Right lobe of liver (tissue), 6 donors: ENCODE measurements around the gene ZNF101. TPM values are rescaled to one million over a fixed set of nuclear protein-coding genes. Genes with fewer than 3 reads are reported as not detected.

Experiments used
- ATAC-seq, 4 donors: fragments of 200-7000 bp; cut with Tn5 transposase; one replicate each; pipeline ENCODE4 v1.9.1; 2020; ENCODE audit warnings: mild to moderate bottlenecking in 4 of 4, moderate library complexity in 4 of 4
- DNase-seq, 3 donors: peaks; one replicate each; pipeline ENCODE4 v3.0.0-alpha.2; 2020
- H3K27ac ChIP-seq, 3 donors: fragments of 200-600 bp; one replicate each; pipeline ENCODE4 v1.8.0; 2022
- H3K27me3 ChIP-seq, 2 donors: fragments of 200-600 bp; one replicate each; pipeline ENCODE4 v1.8.0; 2022
- H3K36me3 ChIP-seq, 4 donors: fragments of 200-600 bp; sonication (generic) in 1 of 4; one replicate each; pipeline versions ENCODE4 v1.5.1 to v1.8.0; 2017 to 2022; ENCODE audit warnings: control low read depth in 1 of 4
- H3K4me1 ChIP-seq, 4 donors: fragments of 200-600 bp; sonication (generic) in 1 of 4; one replicate each; pipeline versions ENCODE4 v1.5.1 to v1.8.0; 2017 to 2022; ENCODE audit warnings: control low read depth in 1 of 4
- H3K4me3 ChIP-seq, 3 donors: fragments of 200-600 bp; one replicate each; pipeline ENCODE4 v1.8.0; 2022
- H3K9me3 ChIP-seq, 4 donors: fragments of 200-600 bp; sonication (generic) in 1 of 4; one replicate each; pipeline versions ENCODE4 v1.5.1 to v1.8.0; 2017 to 2022; ENCODE audit warnings: control low read depth in 1 of 4
- CTCF ChIP-seq, 4 donors: fragments of 200-600 bp in 3 of 4; fragments of 450-650 bp in 1 of 4; IDR thresholded peaks; one replicate each; pipeline versions ENCODE4 v1.5.1 to v1.8.0; 2016 to 2022; ENCODE audit warnings: antibody characterized with exemption in 4 of 4, mild to moderate bottlenecking in 2 of 4
- POLR2A ChIP-seq: fragments of 450-650 bp; IDR thresholded peaks from one replicate; pipeline ENCODE4 v1.6.1; 2017; ENCODE audit warnings: antibody characterized with exemption, mild to moderate bottlenecking
- WGBS: methylation state at CpG from one replicate; pipeline ENCODE4 v1.1.6; 2018; ENCODE audit warnings: low coverage, low lambda C conversion rate; ENCODE audit not compliant: insufficient coverage; ENCODE audit errors: missing lambda C conversion rate; 5-methylcytosine and 5-hydroxymethylcytosine counted together
- intact Hi-C, 2 donors: fragments of 100-400 bp; cut with DNase I; formaldehyde crosslinking; loops; one replicate each; pipeline versions ENCODE4 v1.11.2 to v1.14.1; 2022
- total RNA-seq, 6 experiments: library from RNA; depleted of rRNA in 2 of 6; stranded (reverse); fragments of >200 nt in 2 of 6; fragmentation: NEBNext Ultra II Directional in 3 of 6; extraction: Animal tissue kit (Norgen Biotek cat#: 25700) in 3 of 6; gene quantifications; one replicate each; pipeline versions ENCODE4 v1.1.0 to v1.2.4, GENCODE V29; 2016 to 2023
- donor health status: DM: no; HTN: yes; CAD: no.
- donor health status: DM: no; HTN: no; CAD: no.
- donor health status: DM: no; HTN: no; CAD: no.
- donor health status: DM: no; HTN: yes; CAD: no.
- donor health status: DM: no; HTN: yes; CAD: no.

The ZNF101 gene
- total RNA-seq, 6 experiments from 2014 or later, result 1.7 to 5.1 (median 3.0) TPM

- intact Hi-C loops, result no loop called here
- Histone ChIP-seq H3K9me3 (no peaks in the 10 kb centered on the region), H3K27me3 (no peaks in the 10 kb centered on the region), H3K4me1 (no peaks in the 10 kb centered on the region), H3K4me3 (peak within 1 kb of the TSS; percentile 64 to 83 (median 66)), H3K27ac (peak within 1 kb of the TSS; percentile 67 to 74 (median 68)), H3K36me3 (peaks cover 0 to 36% (median 12%) of the 10 kb centered on the region in 4 donors)
- peak; percentile 84 to 87 (median 86) for DNase-seq
- 0% methylated on average over 2 of the region's 50 CpGs for WGBS
- peak; percentile 88 to 94 (median 91) for ATAC-seq
- TF ChIP-seq CTCF (IDR thresholded peaks at IDR 0.05) (peak; percentile 68 to 81 (median 78)), POLR2A (peak; percentile 71)
These were observed 25.2 kb upstream of the ZNF101 start, which contains the start of gene GMIP for GRCh38 chr19:19643158-19644053. Gene GMIP (minus strand): TSS chr19:19643657. CDS start chr19:19643529, 128 bp downstream.

GRCh38 chr19:19644054-19644388 lies 24.6 kb upstream of the ZNF101 start:
- Histone ChIP-seq H3K9me3 (no peaks in the 10 kb centered on the region), H3K36me3 (peaks cover 0 to 36% (median 12%) of the 10 kb centered on the region in 4 donors), H3K4me1 (no peaks in the 10 kb centered on the region), H3K4me3 (peak overlapping the region in 2 of 3 donors; percentile 64 to 66), H3K27me3 (no peaks in the 10 kb centered on the region), H3K27ac (peak overlapping the region in 1 of 3 donors; percentile 67)
- 69% methylated on average over 2 of the region's 5 CpGs for WGBS
- DNase-seq, result no peak
- TF ChIP-seq CTCF (IDR thresholded peaks at IDR 0.05) (peak in 1 of 4 donors; percentile 2), POLR2A (no peak)
- intact Hi-C loops, result no loop called here
- ATAC-seq, result no peak

- Histone ChIP-seq H3K4me3 (no peak overlapping the region), H3K9me3 (no peaks in the 10 kb centered on the region), H3K27ac (no peak overlapping the region), H3K27me3 (no peaks in the 10 kb centered on the region), H3K4me1 (no peaks in the 10 kb centered on the region), H3K36me3 (peaks cover 0 to 37% (median 12%) of the 10 kb centered on the region in 4 donors)
- DNase-seq (no peak), ATAC-seq (no peak)
- intact Hi-C loops, result loop anchor here (5.0 kb wide), 1 partner anchor 113 kb away; no protein-coding TSS in a partner anchor
- TF ChIP-seq POLR2A, result no peak
- no peak for TF ChIP-seq CTCF (IDR thresholded peaks at IDR 0.05)
- WGBS, result 83% methylated on average over 1 of the region's 17 CpGs
These were observed 23.3 kb upstream of the ZNF101 start for GRCh38 chr19:19645233-19645870.

GRCh38 chr19:19647037-19647835 lies 21.4 kb upstream of the ZNF101 start:
- DNase-seq (no peak), ATAC-seq (no peak)
- no peak overlapping the region for H3K27ac ChIP-seq
- no peaks in the 10 kb centered on the region for H3K27me3 ChIP-seq
- H3K4me1 ChIP-seq, result no peaks in the 10 kb centered on the region
- no peaks in the 10 kb centered on the region for H3K9me3 ChIP-seq
- intact Hi-C loops, result loop anchor here (5.0 kb wide), 1 partner anchor 115 kb away; no protein-coding TSS in a partner anchor
- H3K36me3 ChIP-seq, result peaks cover 0 to 55% (median 16%) of the 10 kb centered on the region in 4 donors
- H3K4me3 ChIP-seq, result no peak overlapping the region
- no peak for TF ChIP-seq POLR2A
- no peak for TF ChIP-seq CTCF (IDR thresholded peaks at IDR 0.05)
- WGBS, result 85% methylated on average over 5 of the region's 29 CpGs
